Tibial artery (tissue), 4 donors: ENCODE results near the gene SCLY.

Experiments
- DNase-seq, 2 donors: peaks; one replicate each; pipeline ENCODE4 v3.0.0-alpha.2; 2019
- H3K27ac ChIP-seq, 2 donors: fragments of 200-600 bp; sonication (generic) in 1 of 2; 1 replicate in 1 of 2; 2 replicates in 1 of 2; pipeline ENCODE4 v1.5.1; 2018 to 2019; ENCODE audit warnings: mild to moderate bottlenecking in 1 of 2
- H3K27me3 ChIP-seq, 2 donors: fragments of 200-600 bp; sonication (generic) in 1 of 2; one replicate each; pipeline versions ENCODE4 v1.5.1 to v1.6.0; 2016 to 2019
- H3K36me3 ChIP-seq, 3 donors: fragments of 200-600 bp; sonication (generic) in 2 of 3; one replicate each; pipeline ENCODE4 v1.5.1; 2016 to 2019; ENCODE audit warnings: mild to moderate bottlenecking in 2 of 3
- H3K4me1 ChIP-seq, 4 donors: fragments of 200-600 bp; sonication (generic) in 2 of 4; 1 replicate in 3 of 4; 2 replicates in 1 of 4; pipeline ENCODE4 v1.5.1; 2016 to 2019
- H3K4me3 ChIP-seq, 2 donors: fragments of 200-600 bp; sonication (generic) in 1 of 2; 1 replicate in 1 of 2; 2 replicates in 1 of 2; pipeline ENCODE4 v1.5.1; 2018 to 2019; ENCODE audit warnings: mild to moderate bottlenecking in 2 of 2
- H3K9me3 ChIP-seq, 3 donors: fragments of 200-600 bp; sonication (generic) in 1 of 3; one replicate each; pipeline ENCODE4 v1.5.1; 2016 to 2019
- intact Hi-C: fragments of 100-400 bp; cut with DNase I; formaldehyde crosslinking; loops from one replicate; pipeline ENCODE4 v1.15.0; 2023; ENCODE audit warnings: low total_unique reads
- TF ChIP-seq, protein P1 (sequence below), 2 experiments: fragments of 200-600 bp in 1 of 2; fragments of 450-650 bp in 1 of 2; IDR thresholded peaks; one replicate each; pipeline ENCODE4 v1.5.1; 2017 to 2019; ENCODE audit warnings: antibody characterized with exemption in 2 of 2, mild to moderate bottlenecking in 1 of 2, moderate library complexity in 1 of 2

SCLY gene

DNA sequence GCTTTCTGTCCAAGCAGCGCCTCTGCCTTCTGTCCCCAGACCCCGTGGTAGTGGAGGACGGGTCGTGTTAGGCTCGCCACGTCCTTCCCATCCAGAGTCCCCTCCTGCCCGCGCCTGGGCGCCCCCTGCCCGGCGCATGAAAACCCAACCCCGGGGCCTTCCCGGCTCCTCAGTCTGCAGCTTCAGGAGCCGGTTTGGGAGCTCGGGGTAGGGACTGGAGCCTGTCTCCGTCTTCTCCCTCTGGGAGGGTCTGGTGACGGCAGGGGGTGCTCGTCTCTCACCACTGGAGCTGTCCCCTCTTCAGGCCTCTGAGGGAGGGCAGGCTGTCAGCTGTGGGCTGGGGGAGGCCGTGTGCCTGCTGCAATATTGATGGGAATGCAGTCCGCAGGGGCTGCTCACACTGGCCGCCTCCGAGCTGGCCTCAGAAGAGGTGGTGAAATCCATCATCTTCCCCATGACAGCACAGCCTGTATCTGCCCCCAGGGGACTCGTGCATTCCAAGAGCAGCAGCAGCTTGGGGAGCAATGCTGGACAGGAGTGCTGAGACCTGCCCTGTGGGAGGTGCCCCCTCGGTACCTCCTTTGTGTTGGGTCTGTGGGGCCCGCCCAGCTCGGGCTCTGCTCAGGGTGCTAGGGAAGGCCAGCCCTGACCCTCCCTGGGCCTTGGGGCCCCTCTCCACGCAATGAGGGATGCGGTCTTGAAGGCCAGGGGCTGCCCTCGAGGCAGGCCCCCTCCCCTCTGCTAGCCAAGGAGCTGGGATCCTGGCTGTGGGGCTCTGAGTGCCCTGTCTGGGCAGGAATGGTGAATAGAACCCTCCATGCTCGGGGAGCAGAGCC, 59.9 kb downstream of the SCLY start:
- no peak for DNase-seq
- no peak overlapping the region for H3K4me3 ChIP-seq
- H3K27ac ChIP-seq, result no peak overlapping the region
- H3K4me1 ChIP-seq, result no peaks in the 10 kb centered on the region
- TF ChIP-seq, protein P1, sequence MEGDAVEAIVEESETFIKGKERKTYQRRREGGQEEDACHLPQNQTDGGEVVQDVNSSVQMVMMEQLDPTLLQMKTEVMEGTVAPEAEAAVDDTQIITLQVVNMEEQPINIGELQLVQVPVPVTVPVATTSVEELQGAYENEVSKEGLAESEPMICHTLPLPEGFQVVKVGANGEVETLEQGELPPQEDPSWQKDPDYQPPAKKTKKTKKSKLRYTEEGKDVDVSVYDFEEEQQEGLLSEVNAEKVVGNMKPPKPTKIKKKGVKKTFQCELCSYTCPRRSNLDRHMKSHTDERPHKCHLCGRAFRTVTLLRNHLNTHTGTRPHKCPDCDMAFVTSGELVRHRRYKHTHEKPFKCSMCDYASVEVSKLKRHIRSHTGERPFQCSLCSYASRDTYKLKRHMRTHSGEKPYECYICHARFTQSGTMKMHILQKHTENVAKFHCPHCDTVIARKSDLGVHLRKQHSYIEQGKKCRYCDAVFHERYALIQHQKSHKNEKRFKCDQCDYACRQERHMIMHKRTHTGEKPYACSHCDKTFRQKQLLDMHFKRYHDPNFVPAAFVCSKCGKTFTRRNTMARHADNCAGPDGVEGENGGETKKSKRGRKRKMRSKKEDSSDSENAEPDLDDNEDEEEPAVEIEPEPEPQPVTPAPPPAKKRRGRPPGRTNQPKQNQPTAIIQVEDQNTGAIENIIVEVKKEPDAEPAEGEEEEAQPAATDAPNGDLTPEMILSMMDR (IDR thresholded peaks at IDR 0.05), result no peak
- no peaks in the 10 kb centered on the region for H3K36me3 ChIP-seq
- peaks cover 0 to 33% of the 10 kb centered on the region in 2 donors for H3K27me3 ChIP-seq
- intact Hi-C loops, result no loop called here
- H3K9me3 ChIP-seq, result no peaks in the 10 kb centered on the region

DNA sequence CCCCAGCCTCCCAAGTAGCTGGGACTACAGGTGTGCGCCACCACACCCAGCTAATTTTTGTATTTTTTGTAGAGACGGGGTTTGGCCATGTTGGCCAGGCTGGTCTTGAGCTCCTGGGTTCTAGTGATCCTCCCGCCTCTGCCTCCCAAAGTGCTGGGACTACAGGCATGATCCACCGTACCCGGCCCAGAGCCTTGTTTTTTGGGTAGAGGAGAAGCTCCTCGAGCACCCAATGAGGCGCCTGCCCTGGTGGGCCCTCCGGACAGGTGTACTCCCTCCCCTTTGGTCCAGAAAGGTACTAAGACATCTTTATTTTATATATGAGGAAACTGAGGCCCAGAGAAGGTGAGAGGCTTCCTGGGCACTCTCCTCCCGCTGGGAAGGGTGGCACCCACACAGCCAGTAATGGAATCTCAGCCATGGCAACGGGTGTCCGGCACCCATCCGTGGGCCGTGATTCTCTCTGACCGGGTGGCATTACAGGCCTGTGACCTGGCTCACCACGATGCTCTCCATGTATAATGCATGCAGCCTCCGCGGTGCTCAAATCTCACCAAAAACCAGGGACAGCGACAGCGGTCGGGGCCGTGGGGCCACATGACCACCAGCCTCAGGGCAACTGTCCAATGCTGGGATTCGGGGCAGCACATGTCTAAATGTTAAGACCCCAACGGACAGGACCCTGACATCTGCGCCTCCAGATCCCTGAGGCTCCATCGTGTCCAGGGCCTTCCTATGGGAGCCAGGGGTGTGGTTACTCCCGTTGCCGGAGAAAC, 60.9 kb downstream of the SCLY start:
- H3K4me1 ChIP-seq, result no peaks in the 10 kb centered on the region
- H3K36me3 ChIP-seq, result no peaks in the 10 kb centered on the region
- H3K27me3 ChIP-seq, result peaks cover 0 to 23% of the 10 kb centered on the region in 2 donors
- TF ChIP-seq, protein P1 (IDR thresholded peaks at IDR 0.05), result no peak
- H3K9me3 ChIP-seq, result no peaks in the 10 kb centered on the region
- H3K4me3 ChIP-seq, result no peak overlapping the region
- H3K27ac ChIP-seq, result no peak overlapping the region
- DNase-seq, result no peak
- intact Hi-C loops, result no loop called here

DNA sequence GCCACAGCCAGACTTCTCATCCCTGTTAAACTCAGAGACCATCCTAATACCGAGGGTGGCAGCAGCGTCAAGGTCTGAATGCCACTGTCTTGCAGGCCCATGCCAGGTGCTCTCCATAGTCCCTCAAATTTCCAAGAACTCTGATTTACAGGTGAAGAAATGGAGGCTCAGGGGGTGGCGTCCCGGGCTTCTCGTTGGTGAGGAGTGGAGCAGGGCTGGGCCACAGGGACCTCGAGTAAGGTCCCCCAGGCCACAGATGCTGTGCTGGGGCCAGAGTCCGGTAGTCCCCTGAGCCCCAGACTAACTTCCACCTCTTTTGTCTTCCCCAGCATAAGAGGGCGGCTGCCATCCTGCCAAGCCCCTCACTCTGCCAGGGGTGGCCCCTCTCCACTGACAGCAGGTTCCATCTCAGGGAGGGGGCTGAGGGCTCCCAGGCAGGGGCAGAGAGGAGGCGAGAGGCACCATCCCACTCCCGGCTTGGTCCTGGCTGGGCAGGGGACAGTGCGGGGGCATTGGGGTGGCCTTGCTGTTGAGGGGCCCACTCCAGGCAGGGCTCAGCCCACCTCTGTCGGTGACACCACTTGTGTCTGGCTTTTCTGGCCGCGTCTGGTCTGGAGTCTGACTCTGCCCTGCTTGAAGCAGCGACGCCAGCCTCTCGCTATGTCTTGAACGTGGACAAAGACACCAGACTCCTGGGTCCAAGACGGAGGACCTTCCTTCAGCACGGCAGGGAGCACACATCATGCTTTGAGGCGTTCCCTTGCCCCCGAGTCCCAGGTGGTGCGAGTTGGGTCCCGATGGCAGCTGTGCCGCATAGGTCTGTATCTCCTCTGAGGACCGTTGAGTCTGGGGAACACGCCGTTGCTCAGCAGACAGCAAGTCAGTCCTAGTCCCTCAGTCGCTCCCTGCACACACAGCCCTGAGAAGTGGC, 61.8 kb downstream of the SCLY start:
- Histone ChIP-seq H3K36me3 (no peaks in the 10 kb centered on the region), H3K4me3 (no peak overlapping the region), H3K4me1 (peaks cover 0 to 6% (median 6%) of the 10 kb centered on the region in 4 donors), H3K27ac (no peak overlapping the region), H3K27me3 (peaks cover 0 to 15% of the 10 kb centered on the region in 2 donors), H3K9me3 (no peaks in the 10 kb centered on the region)
- no peak for DNase-seq
- intact Hi-C loops, result no loop called here
- TF ChIP-seq, protein P1 (IDR thresholded peaks at IDR 0.05), result no peak

DNA sequence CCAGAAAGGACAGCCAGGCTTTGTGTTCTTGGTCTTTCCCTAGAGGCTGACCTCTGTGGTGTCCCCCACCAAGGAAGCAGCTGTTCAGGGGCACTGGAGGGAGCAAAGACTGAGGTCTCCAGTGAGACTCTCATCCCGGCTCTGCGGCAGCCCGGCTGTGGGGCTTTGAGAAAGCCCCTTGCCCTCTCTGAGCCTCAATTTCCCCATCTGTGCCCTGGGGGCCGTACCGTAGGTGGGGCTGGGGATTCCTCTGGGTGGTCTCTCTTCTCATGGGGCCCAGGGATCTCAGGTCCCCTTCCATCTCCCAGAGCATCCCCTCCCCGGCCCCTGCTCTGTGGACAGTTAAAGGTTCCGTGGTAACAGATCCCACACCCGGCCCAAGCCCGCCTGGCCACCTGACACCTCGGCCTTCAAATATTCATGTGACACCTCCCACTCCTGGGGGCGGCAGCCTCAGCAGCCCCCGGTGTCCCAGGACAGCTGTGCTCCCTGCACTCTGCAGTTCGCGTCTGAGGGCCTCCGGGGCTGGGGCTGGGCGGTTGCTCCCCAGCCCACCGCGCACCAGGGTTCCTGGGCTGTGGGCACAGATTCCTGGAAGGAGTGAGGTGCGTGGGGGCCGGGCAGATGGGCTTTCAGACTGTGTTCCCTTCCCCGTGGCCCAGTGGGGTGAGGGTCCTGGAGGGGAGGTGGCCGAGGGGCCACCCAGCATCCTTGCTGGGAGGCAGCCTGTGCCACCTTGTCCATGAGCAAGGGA, 62.6 kb downstream of the SCLY start:
- intact Hi-C loops, result no loop called here
- Histone ChIP-seq H3K36me3 (no peaks in the 10 kb centered on the region), H3K4me3 (no peak overlapping the region), H3K4me1 (peaks cover 0 to 9% (median 7%) of the 10 kb centered on the region in 4 donors), H3K9me3 (no peaks in the 10 kb centered on the region), H3K27me3 (peaks cover 0 to 10% of the 10 kb centered on the region in 2 donors), H3K27ac (no peak overlapping the region)
- no peak for DNase-seq
- TF ChIP-seq, protein P1 (IDR thresholded peaks at IDR 0.05), result no peak
